HepG2 (cell line): ENCODE results near the gene PPP2R2B. TPM values are rescaled to one million over a fixed set of nuclear protein-coding genes. Genes with fewer than 3 reads are reported as not detected.

ENCODE experiments used
- ATAC-seq: fragments of 200-7000 bp; cut with Tn5 transposase; 3 replicates; pipeline ENCODE4 v1.9.1; 2020; ENCODE audit warnings: mild to moderate bottlenecking, moderate library complexity
- BruUV-seq: library from RNA; stranded (reverse); fragments of 400-500 nt; replicated peaks from 2 replicates; lab custom pipeline; 2021; lab: Mats Ljungman, UMichigan
- CTCF ChIA-PET: fragments of 300-600 bp; formaldehyde crosslinking; extraction: SDS; loops from one replicate; lab custom pipeline; 2021; ENCODE audit warnings: low total read pairs, inconsistent platforms, low intra/inter-chr PET ratio; lab: Yijun Ruan, JAX
- POLR2A ChIA-PET: fragments of 350-600 bp; sonication (Branson Sonifier 250); formaldehyde crosslinking; loops from one replicate; lab custom pipeline; 2020; ENCODE audit warnings: antibody characterized with exemption, inconsistent platforms; lab: Yijun Ruan, JAX
- DNase-seq: peaks from one replicate; pipeline ENCODE4 v3.0.0-alpha.2; 2015; ENCODE audit warnings: low spot score
- FAIRE-seq: peaks from 3 replicates; lab custom pipeline; 2011; peaks lifted over from hg19 to GRCh38; lab: Jason Lieb, UNC
- H2AFZ ChIP-seq: one replicate; pipeline ENCODE4 v1.6.1; 2011; ENCODE audit warnings: low read length, inconsistent platforms
- H3K27ac ChIP-seq: fragments of 300-600 bp; 3 replicates; pipeline ENCODE4 v1.8.0; 2011; ENCODE audit warnings: mixed run types, mild to moderate bottlenecking, mixed read lengths, low read length, inconsistent platforms; ENCODE audit not compliant: insufficient read depth; ENCODE audit errors: extremely low read length
- H3K27me3 ChIP-seq, 2 experiments: fragments of 200-600 bp in 1 of 2; 2 replicates in 1 of 2; 3 replicates in 1 of 2; pipeline versions ENCODE4 v1.6.0 to v1.8.0; 2011; ENCODE audit warnings: low read length in 2 of 2, mild to moderate bottlenecking in 2 of 2, moderate library complexity in 2 of 2, inconsistent platforms in 1 of 2; ENCODE audit not compliant: insufficient read depth in 2 of 2, control insufficient read depth in 1 of 2
- H3K36me3 ChIP-seq, 2 experiments: fragments of 200-600 bp in 1 of 2; replicated peaks in 1 of 2; 2 replicates in 1 of 2; 3 replicates in 1 of 2; pipeline versions ENCODE4 v1.5.1 to v1.8.0; 2011; ENCODE audit warnings: low read length in 2 of 2, inconsistent platforms in 1 of 2; ENCODE audit not compliant: insufficient read depth in 2 of 2, control insufficient read depth in 1 of 2
- H3K4me1 ChIP-seq: 2 replicates; pipeline ENCODE4 v1.5.1; 2012; ENCODE audit warnings: low read length, inconsistent platforms; ENCODE audit not compliant: insufficient read depth
- H3K4me2 ChIP-seq: 2 replicates; pipeline ENCODE4 v1.6.0; 2011; ENCODE audit warnings: low read depth, low read length, inconsistent platforms
- H3K4me3 ChIP-seq, 3 experiments: fragments of 200-600 bp in 1 of 3; sonication (generic), shearing (Covaris generic) in 1 of 3; replicated peaks in 1 of 3; 2 replicates each; pipeline ENCODE4 v1.5.1; 2011 to 2016; ENCODE audit warnings: low read length in 3 of 3, inconsistent platforms in 2 of 3, low read depth in 2 of 3, mild to moderate bottlenecking in 2 of 3, control low read depth in 1 of 3, mixed read lengths in 1 of 3; ENCODE audit not compliant: insufficient read depth in 1 of 3
- H3K79me2 ChIP-seq: one replicate; pipeline ENCODE4 v1.6.1; 2011; ENCODE audit warnings: low read length, inconsistent platforms; ENCODE audit not compliant: insufficient read depth
- H3K9ac ChIP-seq: 2 replicates; pipeline ENCODE4 v1.6.0; 2011; ENCODE audit warnings: mild to moderate bottlenecking, low read depth, low read length, inconsistent platforms; ENCODE audit not compliant: insufficient read depth
- H3K9me3 ChIP-seq: 2 replicates; pipeline ENCODE4 v1.5.1; 2012; ENCODE audit warnings: mild to moderate bottlenecking, low read length
- H4K20me1 ChIP-seq: 2 replicates; pipeline ENCODE4 v1.6.0; 2011; ENCODE audit warnings: inconsistent platforms, mild to moderate bottlenecking, low read length, moderate library complexity; ENCODE audit not compliant: insufficient read depth
- EZH2 ChIP-seq: conservative IDR thresholded peaks from 2 replicates; pipeline ENCODE4 v1.6.1; 2012; ENCODE audit warnings: mild to moderate bottlenecking, low read depth, low read length, moderate library complexity
- FOXC1 ChIP-seq: sonication (generic); formaldehyde crosslinking; IDR thresholded peaks from 2 replicates; pipeline ENCODE4 v1.8.0; 2022; ENCODE audit warnings: mild to moderate bottlenecking, missing genetic modification reagents, borderline replicate concordance
- HDAC1 ChIP-seq: sonication (generic); formaldehyde crosslinking; IDR thresholded peaks from 2 replicates; pipeline ENCODE4 v1.5.1; 2020; ENCODE audit warnings: mild to moderate bottlenecking, missing genetic modification reagents
- KAT8 ChIP-seq: IDR thresholded peaks from 2 replicates; pipeline ENCODE4 v1.6.1; 2016; ENCODE audit warnings: missing genetic modification reagents, missing compliant biosample characterization
- MBNL3 ChIP-seq: fragments of 250-450 bp; sonication (Bioruptor Pico); conservative IDR thresholded peaks from 2 replicates; pipeline ENCODE4 v1.8.0; 2022; ENCODE audit warnings: mild to moderate bottlenecking, inconsistent platforms
- NFE2L2 ChIP-seq: fragments of 150-350 bp; IDR thresholded peaks from 2 replicates; pipeline ENCODE4 v1.6.1; 2014; ENCODE audit warnings: low read length
- NR2F2 ChIP-seq: IDR thresholded peaks from 2 replicates; pipeline ENCODE4 v1.6.1; 2012; ENCODE audit warnings: low read depth, inconsistent platforms, borderline replicate concordance
- REST ChIP-seq, 2 experiments: IDR thresholded peaks; 2 replicates each; pipeline ENCODE4 v1.6.1; 2011 to 2012; ENCODE audit warnings: low read length in 2 of 2, borderline replicate concordance in 1 of 2, low read depth in 1 of 2, mild to moderate bottlenecking in 1 of 2, moderate library complexity in 1 of 2
- SCMH1 ChIP-seq: sonication (generic); formaldehyde crosslinking; IDR thresholded peaks from 2 replicates; pipeline ENCODE4 v1.9.0; 2021; ENCODE audit warnings: missing genetic modification reagents, mild to moderate bottlenecking, borderline replicate concordance
- TFAP4 ChIP-seq: sonication (generic); IDR thresholded peaks from 2 replicates; pipeline ENCODE4 v1.6.1; 2016; ENCODE audit warnings: low read depth, borderline replicate concordance
- ZNF136 ChIP-seq: sonication (generic); formaldehyde crosslinking; IDR thresholded peaks from 2 replicates; pipeline ENCODE4 v1.8.1; 2022; ENCODE audit warnings: low read depth, mild to moderate bottlenecking, moderate library complexity, missing genetic modification reagents
- ZNF224 ChIP-seq: sonication (generic); formaldehyde crosslinking; IDR thresholded peaks from 2 replicates; pipeline ENCODE4 v1.5.0; 2020; ENCODE audit warnings: mild to moderate bottlenecking, missing genetic modification reagents
- ZNF235 ChIP-seq: sonication (generic); formaldehyde crosslinking; IDR thresholded peaks from 2 replicates; pipeline ENCODE4 v1.8.1; 2023; ENCODE audit warnings: mild to moderate bottlenecking, missing genetic modification reagents, borderline replicate concordance
- ZNF747 ChIP-seq: sonication (generic); formaldehyde crosslinking; IDR thresholded peaks from 2 replicates; pipeline ENCODE4 v1.8.1; 2023; ENCODE audit warnings: missing genetic modification reagents, mild to moderate bottlenecking, borderline replicate concordance
- WGBS: methylation state at CpG from one replicate; pipeline ENCODE4 v1.1.6; 2017; ENCODE audit warnings: low lambda C conversion rate; 5-methylcytosine and 5-hydroxymethylcytosine counted together
- in situ Hi-C: cut with HindIII; loops from 2 replicates; pipeline ENCODE4 v1.10.0; 2017; ENCODE audit warnings: low pct_unique_long_range_greater_than_20kb; ENCODE audit not compliant: extremely low pct_ligation_motif_present
- intact Hi-C: fragments of 100-400 bp; cut with micrococcal nuclease; formaldehyde crosslinking; loops from one replicate; pipeline ENCODE4 v1.10.0; 2022; ENCODE audit not compliant: unreplicated experiment
- polyA plus RNA-seq, 8 experiments: library from polyadenylated mRNA; depleted of rRNA in 3 of 8; stranded (reverse) in 7 of 8; unstranded in 1 of 8; fragments of >200 nt; fragmentation: Illumina TruSeq in 4 of 8; extraction: Trizol in 4 of 8; gene quantifications; 2 replicates each; pipeline versions ENCODE4 v1.2.1 to v1.2.3, GENCODE V29; 2011 to 2016; ENCODE audit warnings: low read depth in 4 of 8, missing spikeins in 1 of 8, mixed read lengths in 1 of 8; ENCODE audit not compliant: insufficient read depth in 1 of 8
- total RNA-seq, 5 experiments: library from RNA; depleted of rRNA; stranded (reverse); fragments of >200 nt; fragmentation: Illumina TruSeq; extraction: Trizol; gene quantifications; 2 replicates each; pipeline ENCODE4 v1.2.3, GENCODE V29; 2016; ENCODE audit warnings: low read depth in 1 of 5
- TF ChIP-seq, protein P1 (sequence below): sonication (generic); formaldehyde crosslinking; IDR thresholded peaks from 2 replicates; pipeline ENCODE4 v1.4.0; 2020; ENCODE audit warnings: mild to moderate bottlenecking, missing genetic modification reagents
- TF ChIP-seq, protein P2 (sequence below): sonication (generic); formaldehyde crosslinking; IDR thresholded peaks from 2 replicates; pipeline ENCODE4 v1.5.1; 2020; ENCODE audit warnings: mild to moderate bottlenecking, moderate library complexity, missing genetic modification reagents

PPP2R2B gene
- total and polyA plus RNA-seq, 2 of the 13 experiments (the other 11 are each of a cell fraction or from before 2014, with no cell fraction given), result not detected

DNA sequence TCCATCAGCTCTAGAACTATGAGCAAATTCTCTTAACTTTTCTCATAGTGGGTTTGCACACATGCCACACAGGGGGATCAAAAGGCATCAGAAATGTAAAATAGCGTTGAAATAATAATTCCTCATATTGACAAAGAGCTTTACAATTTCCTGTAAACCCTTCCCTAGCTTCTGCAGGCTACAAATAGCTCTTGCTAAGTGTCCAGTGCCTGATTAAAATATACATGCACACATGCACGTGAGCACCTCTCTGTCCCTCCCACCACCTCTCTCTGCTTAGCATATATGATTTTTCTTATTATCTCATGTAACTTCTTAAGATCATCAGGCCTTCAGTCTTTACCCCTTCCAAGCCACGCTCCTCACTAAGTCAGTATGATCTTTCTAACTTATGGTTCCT is 13.7 kb upstream of the PPP2R2B start (continued):
- TF ChIP-seq REST (IDR thresholded peaks at IDR 0.05; ENCODE audit: borderline replicate concordance in 1 of 2, low read depth in 1 of 2, low read length in 2 of 2), result no peak
- no peak for TF ChIP-seq TFAP4
- no peak for TF ChIP-seq KAT8 (CRISPR knock-in tag)

DNA sequence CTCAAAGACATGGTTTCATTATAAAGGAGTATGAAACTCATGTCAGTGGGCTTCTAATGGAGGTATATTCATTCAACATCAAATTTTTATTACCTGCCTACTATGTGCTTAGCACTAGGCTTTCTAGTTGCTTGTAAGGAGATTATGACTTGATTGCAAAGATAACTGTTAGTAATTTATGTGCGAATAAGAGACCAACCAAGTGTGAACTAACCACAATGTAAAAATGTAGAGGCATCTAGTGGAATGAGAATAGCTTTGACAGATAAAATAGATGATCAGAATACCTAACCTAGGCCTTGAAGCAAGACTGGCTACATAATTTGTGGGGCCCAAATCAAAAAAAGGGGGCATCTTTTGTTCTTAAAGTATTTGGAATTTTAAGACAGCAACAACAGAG is 13.0 kb upstream of the PPP2R2B start:
- CTCF ChIA-PET, result no interaction called here
- POLR2A ChIA-PET, result no interaction called here
- TF ChIP-seq NFE2L2, result no peak
- TF ChIP-seq ZNF136 (CRISPR knock-in tag), result no peak
- TF ChIP-seq FOXC1 (CRISPR knock-in tag), result no peak
- no peak for TF ChIP-seq HDAC1
- no peak for TF ChIP-seq ZNF224 (CRISPR knock-in tag)
- no peak for TF ChIP-seq MBNL3
- TF ChIP-seq SCMH1 (CRISPR knock-in tag), result no peak
- TF ChIP-seq, protein P1, sequence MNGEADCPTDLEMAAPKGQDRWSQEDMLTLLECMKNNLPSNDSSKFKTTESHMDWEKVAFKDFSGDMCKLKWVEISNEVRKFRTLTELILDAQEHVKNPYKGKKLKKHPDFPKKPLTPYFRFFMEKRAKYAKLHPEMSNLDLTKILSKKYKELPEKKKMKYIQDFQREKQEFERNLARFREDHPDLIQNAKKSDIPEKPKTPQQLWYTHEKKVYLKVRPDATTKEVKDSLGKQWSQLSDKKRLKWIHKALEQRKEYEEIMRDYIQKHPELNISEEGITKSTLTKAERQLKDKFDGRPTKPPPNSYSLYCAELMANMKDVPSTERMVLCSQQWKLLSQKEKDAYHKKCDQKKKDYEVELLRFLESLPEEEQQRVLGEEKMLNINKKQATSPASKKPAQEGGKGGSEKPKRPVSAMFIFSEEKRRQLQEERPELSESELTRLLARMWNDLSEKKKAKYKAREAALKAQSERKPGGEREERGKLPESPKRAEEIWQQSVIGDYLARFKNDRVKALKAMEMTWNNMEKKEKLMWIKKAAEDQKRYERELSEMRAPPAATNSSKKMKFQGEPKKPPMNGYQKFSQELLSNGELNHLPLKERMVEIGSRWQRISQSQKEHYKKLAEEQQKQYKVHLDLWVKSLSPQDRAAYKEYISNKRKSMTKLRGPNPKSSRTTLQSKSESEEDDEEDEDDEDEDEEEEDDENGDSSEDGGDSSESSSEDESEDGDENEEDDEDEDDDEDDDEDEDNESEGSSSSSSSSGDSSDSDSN (CRISPR knock-in tag), result no peak
- no peak for TF ChIP-seq NR2F2
- TF ChIP-seq ZNF235 (CRISPR knock-in tag), result no peak
- TF ChIP-seq, protein P2, sequence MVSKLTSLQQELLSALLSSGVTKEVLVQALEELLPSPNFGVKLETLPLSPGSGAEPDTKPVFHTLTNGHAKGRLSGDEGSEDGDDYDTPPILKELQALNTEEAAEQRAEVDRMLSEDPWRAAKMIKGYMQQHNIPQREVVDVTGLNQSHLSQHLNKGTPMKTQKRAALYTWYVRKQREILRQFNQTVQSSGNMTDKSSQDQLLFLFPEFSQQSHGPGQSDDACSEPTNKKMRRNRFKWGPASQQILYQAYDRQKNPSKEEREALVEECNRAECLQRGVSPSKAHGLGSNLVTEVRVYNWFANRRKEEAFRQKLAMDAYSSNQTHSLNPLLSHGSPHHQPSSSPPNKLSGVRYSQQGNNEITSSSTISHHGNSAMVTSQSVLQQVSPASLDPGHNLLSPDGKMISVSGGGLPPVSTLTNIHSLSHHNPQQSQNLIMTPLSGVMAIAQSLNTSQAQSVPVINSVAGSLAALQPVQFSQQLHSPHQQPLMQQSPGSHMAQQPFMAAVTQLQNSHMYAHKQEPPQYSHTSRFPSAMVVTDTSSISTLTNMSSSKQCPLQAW (CRISPR knock-in tag), result no peak
- no peak for TF ChIP-seq EZH2
- TF ChIP-seq ZNF747, result no peak

More for the DNA sequence above, 13.0 kb upstream of the PPP2R2B start:
- H3K9ac ChIP-seq, result no peak overlapping the region
- DNase-seq, result no peak
- H4K20me1 ChIP-seq, result no peaks in the 10 kb centered on the region
- no peaks in the 10 kb centered on the region; a peak in 1 of 5 replicates for H3K27me3 ChIP-seq
- H3K9me3 ChIP-seq, result no peaks in the 10 kb centered on the region
- H3K36me3 ChIP-seq, result no peaks in the 10 kb centered on the region
- WGBS, result 88% methylated on average over 1 of the region's 1 CpG
- no TSS peak for BruUV-seq
- H3K79me2 ChIP-seq, result no peaks in the 10 kb centered on the region
- intact Hi-C loops, result no loop called here
- H3K27ac ChIP-seq, result no peak overlapping the region
- no peak overlapping the region for H3K4me2 ChIP-seq
- H2AFZ ChIP-seq, result no peak overlapping the region
- H3K4me3 ChIP-seq, result no peak overlapping the region
- no peaks in the 10 kb centered on the region for H3K4me1 ChIP-seq
- no peak for ATAC-seq
- no peak for FAIRE-seq
- in situ Hi-C loops, result no loop called here
